Measurements from ENCODE around the gene CHL1.

GRCh38 chr3:435161-435560, 238.6 kb downstream of the CHL1 start:
- no peak for TF ChIP-seq CTCF (IDR thresholded peaks at IDR 0.05; ENCODE audit: borderline replicate concordance, extremely low read depth, low read length, poor library complexity, severe bottlenecking)
- no peak for TF ChIP-seq EZH2 (IDR thresholded peaks at IDR 0.05; ENCODE audit: borderline replicate concordance, low read depth, low read length, severe bottlenecking)

Measured in DND-41 (cell line).